ENCODE data around the gene MISP.
"Not testable (repeated sequence)": the region's sequence is repeated elsewhere in the genome, so short reads cannot be mapped to it uniquely, and the experiment has no call there.

- TF ChIP-seq EZH2 (IDR thresholded peaks at IDR 0.05; ENCODE audit: low read depth, unreplicated experiment); POLR2AphosphoS5 (IDR thresholded peaks at IDR 0.05; ENCODE audit: low read depth): not testable (repeated sequence)
Measured at GRCh38 chr19:702847-703246, 48.1 kb upstream of the MISP start.
